PC-3 (cell line): Measurements from ENCODE around the gene CCDC190. TPM values are rescaled to one million over a fixed set of nuclear protein-coding genes. Genes with fewer than 3 reads are reported as not detected.

Source experiments
- ATAC-seq: fragments of 200-7000 bp; cut with Tn5 transposase; 2 replicates; pipeline ENCODE4 v1.9.1; 2020; ENCODE audit warnings: mild to moderate bottlenecking, moderate library complexity
- BruUV-seq: library from RNA; stranded (reverse); fragments of 400-500 nt; replicated peaks from 2 replicates; lab custom pipeline; 2021; lab: Mats Ljungman, UMichigan
- CTCF ChIA-PET: fragments of 300-600 bp; sonication (Branson Sonifier 250); formaldehyde crosslinking; loops from one replicate; lab custom pipeline; 2022; ENCODE audit warnings: antibody characterized with exemption; lab: Charles Lee
- POLR2A ChIA-PET: fragments of 300-600 bp; sonication (Branson Sonifier 250); formaldehyde crosslinking; loops from one replicate; lab custom pipeline; 2022; ENCODE audit warnings: antibody characterized with exemption; ENCODE audit not compliant: unreplicated experiment; lab: Charles Lee
- DNase-seq: peaks from one replicate; pipeline ENCODE4 v3.0.0-alpha.2; 2015
- H2AFZ ChIP-seq: fragments of 300-600 bp; sonication (generic); 2 replicates; pipeline ENCODE4 v1.6.0; 2016; ENCODE audit warnings: antibody characterized with exemption, low read length
- H3F3A ChIP-seq: fragments of 300-600 bp; sonication (generic); one replicate; pipeline ENCODE4 v1.6.0; 2017; ENCODE audit warnings: antibody characterized with exemption, low read length, control low read depth, mild to moderate bottlenecking; ENCODE audit not compliant: unreplicated experiment
- H3K27ac ChIP-seq: fragments of 300-600 bp; sonication (generic); 2 replicates; pipeline ENCODE4 v1.5.1; 2016; ENCODE audit warnings: mild to moderate bottlenecking, low read length
- H3K27me3 ChIP-seq: fragments of 300-600 bp; sonication (generic); 2 replicates; pipeline ENCODE4 v1.6.1; 2016; ENCODE audit warnings: low read length, mixed read lengths
- H3K36me3 ChIP-seq: fragments of 300-600 bp; sonication (generic); 2 replicates; pipeline ENCODE4 v1.6.1; 2016; ENCODE audit warnings: low read depth, mixed run types, low read length, mixed read lengths
- H3K4me1 ChIP-seq: fragments of 300-600 bp; sonication (generic); 2 replicates; pipeline ENCODE4 v1.5.1; 2016; ENCODE audit warnings: low read length; ENCODE audit not compliant: insufficient read depth
- H3K4me2 ChIP-seq: fragments of 300-600 bp; sonication (generic); 2 replicates; pipeline ENCODE4 v1.6.0; 2016; ENCODE audit warnings: low read length
- H3K4me3 ChIP-seq: fragments of 300-600 bp; sonication (generic); 2 replicates; pipeline ENCODE4 v1.5.1; 2016; ENCODE audit warnings: mild to moderate bottlenecking, low read length, mixed read lengths
- H3K79me2 ChIP-seq: fragments of 300-600 bp; sonication (generic); 2 replicates; pipeline ENCODE4 v1.6.1; 2017; ENCODE audit warnings: low read length, mixed read lengths
- H3K9ac ChIP-seq: fragments of 300-600 bp; sonication (generic); 2 replicates; pipeline ENCODE4 v1.6.0; 2016; ENCODE audit warnings: mild to moderate bottlenecking, low read length
- H3K9me2 ChIP-seq: fragments of 300-600 bp; sonication (generic); replicated peaks from 2 replicates; pipeline ENCODE4 v1.6.1; 2016; ENCODE audit warnings: mixed run types, low read length, mixed read lengths
- H3K9me3 ChIP-seq: fragments of 300-600 bp; sonication (generic); 2 replicates; pipeline ENCODE4 v1.6.1; 2016; ENCODE audit warnings: low read length, mixed read lengths
- H4K20me1 ChIP-seq: fragments of 300-600 bp; sonication (generic); 2 replicates; pipeline ENCODE4 v1.6.1; 2016; ENCODE audit warnings: low read length, mixed read lengths
- EZH2 ChIP-seq: fragments of 300-600 bp; sonication (generic); IDR thresholded peaks from one replicate; pipeline ENCODE4 v1.6.1; 2017; ENCODE audit warnings: antibody characterized with exemption, mild to moderate bottlenecking, low read length; ENCODE audit not compliant: unreplicated experiment
- EZH2phosphoT487 ChIP-seq: fragments of 300-600 bp; sonication (generic); IDR thresholded peaks from 2 replicates; pipeline ENCODE4 v1.6.1; 2018; ENCODE audit warnings: mild to moderate bottlenecking, antibody characterized with exemption, low read length, borderline replicate concordance
- intact Hi-C: fragments of 100-400 bp; cut with micrococcal nuclease; formaldehyde crosslinking; loops from 2 replicates; pipeline ENCODE4 v1.9.0; 2023
- total RNA-seq: library from RNA; depleted of rRNA; stranded (reverse); fragments of >200 nt; gene quantifications from 2 replicates; pipeline ENCODE4 v1.2.3, GENCODE V29; 2014
- TF ChIP-seq, protein P1 (sequence below): fragments of 300-600 bp; sonication (generic); conservative IDR thresholded peaks from 2 replicates; pipeline ENCODE4 v1.5.1; 2017; ENCODE audit warnings: antibody characterized with exemption, low read depth, mild to moderate bottlenecking, low read length

CCDC190 gene
- total RNA-seq, 1 experiment from 2014 or later = 0.62 TPM

DNA sequence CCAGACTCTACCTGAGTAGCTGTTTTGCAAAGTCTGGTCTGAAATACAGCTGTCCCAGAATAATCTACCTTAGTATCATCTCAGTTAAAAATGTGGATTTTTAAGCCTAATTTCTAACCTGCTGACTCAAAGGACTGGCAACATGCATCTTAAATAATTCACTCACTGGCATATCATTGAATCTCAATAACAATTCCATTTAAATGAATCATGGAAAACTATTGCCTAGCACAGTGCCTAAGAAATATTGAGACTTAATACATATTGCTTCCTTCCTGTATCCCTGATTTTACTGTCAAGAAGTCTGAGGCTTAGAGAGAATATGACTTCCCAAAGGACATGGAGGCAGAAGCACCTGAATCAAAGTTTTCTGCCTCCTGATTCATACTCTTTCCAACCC, 3.1 kb downstream of the CCDC190 start:
- peak; percentile 84 for DNase-seq
- Histone ChIP-seq H3K9me3 (no peaks in the 10 kb centered on the region), H3K79me2 (no peaks in the 10 kb centered on the region), H3K36me3 (no peaks in the 10 kb centered on the region), H3K4me1 (peaks cover 49% of the 10 kb centered on the region), H3K9me2 (no peaks in the 10 kb centered on the region), H3K27me3 (no peaks in the 10 kb centered on the region), H3K27ac (peak overlapping the region; percentile 81), H4K20me1 (no peaks in the 10 kb centered on the region), H3K9ac (no peak overlapping the region), H3K4me3 (no peak overlapping the region), H3K4me2 (peak overlapping the region; percentile 63), H3F3A (peaks cover 3% of the 10 kb centered on the region), H2AFZ (no peak overlapping the region)
- TF ChIP-seq, protein P1, sequence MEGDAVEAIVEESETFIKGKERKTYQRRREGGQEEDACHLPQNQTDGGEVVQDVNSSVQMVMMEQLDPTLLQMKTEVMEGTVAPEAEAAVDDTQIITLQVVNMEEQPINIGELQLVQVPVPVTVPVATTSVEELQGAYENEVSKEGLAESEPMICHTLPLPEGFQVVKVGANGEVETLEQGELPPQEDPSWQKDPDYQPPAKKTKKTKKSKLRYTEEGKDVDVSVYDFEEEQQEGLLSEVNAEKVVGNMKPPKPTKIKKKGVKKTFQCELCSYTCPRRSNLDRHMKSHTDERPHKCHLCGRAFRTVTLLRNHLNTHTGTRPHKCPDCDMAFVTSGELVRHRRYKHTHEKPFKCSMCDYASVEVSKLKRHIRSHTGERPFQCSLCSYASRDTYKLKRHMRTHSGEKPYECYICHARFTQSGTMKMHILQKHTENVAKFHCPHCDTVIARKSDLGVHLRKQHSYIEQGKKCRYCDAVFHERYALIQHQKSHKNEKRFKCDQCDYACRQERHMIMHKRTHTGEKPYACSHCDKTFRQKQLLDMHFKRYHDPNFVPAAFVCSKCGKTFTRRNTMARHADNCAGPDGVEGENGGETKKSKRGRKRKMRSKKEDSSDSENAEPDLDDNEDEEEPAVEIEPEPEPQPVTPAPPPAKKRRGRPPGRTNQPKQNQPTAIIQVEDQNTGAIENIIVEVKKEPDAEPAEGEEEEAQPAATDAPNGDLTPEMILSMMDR = no peak
- TF ChIP-seq EZH2phosphoT487 = no peak
- TF ChIP-seq EZH2 = no peak
- peak; percentile 16 for ATAC-seq
- CTCF ChIA-PET = no interaction called here
- no TSS peak for BruUV-seq
- intact Hi-C loops = loop anchor here (5.0 kb wide), 1 partner anchor 129 kb away; no protein-coding TSS in a partner anchor
- POLR2A ChIA-PET = no interaction called here

DNA sequence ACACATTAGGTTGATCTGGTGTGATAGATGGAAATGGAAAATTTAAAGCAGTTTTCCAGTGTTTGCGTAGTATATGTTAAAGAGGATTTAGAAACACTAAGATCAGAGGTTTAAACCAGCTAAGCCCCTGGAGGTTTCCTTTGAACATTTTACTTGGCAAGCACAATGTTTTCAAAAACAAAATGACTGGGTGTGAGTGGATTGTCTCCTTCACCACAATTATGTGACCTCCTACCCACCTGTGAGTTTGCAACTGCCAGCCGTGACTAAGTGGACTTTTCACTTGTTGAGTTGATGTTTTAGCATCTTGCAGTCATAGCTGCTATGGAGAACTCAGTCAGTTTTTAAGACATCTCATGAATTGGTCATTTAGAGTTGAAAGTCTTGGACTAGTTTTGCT, 4.7 kb downstream of the CCDC190 start:
- ChIA-PET POLR2A (interaction anchor here (0.5 kb wide), 1 partner anchor 1702 kb away, joined by 3 read pairs; no protein-coding TSS in a partner anchor), CTCF (interaction anchor here (1.8 kb wide), 1 partner anchor 18 kb away, joined by 8 read pairs; no protein-coding TSS in a partner anchor)
- Histone ChIP-seq H3K4me1 (peaks cover 49% of the 10 kb centered on the region), H3K9ac (peak overlapping the region; percentile 49), H3K9me2 (no peaks in the 10 kb centered on the region), H3K4me3 (peak overlapping the region; percentile 4; the same call in 1 of the 2 replicates), H3K36me3 (no peaks in the 10 kb centered on the region), H4K20me1 (no peaks in the 10 kb centered on the region), H3K27me3 (no peaks in the 10 kb centered on the region), H3K79me2 (no peaks in the 10 kb centered on the region), H2AFZ (no peak overlapping the region), H3F3A (peaks cover 3% of the 10 kb centered on the region), H3K4me2 (peak overlapping the region; percentile 63), H3K27ac (peak overlapping the region; percentile 81), H3K9me3 (no peaks in the 10 kb centered on the region)
- TSS peak; percentile 82 for BruUV-seq
- TF ChIP-seq, protein P1 = no peak
- no peak for TF ChIP-seq EZH2
- no peak for TF ChIP-seq EZH2phosphoT487
- intact Hi-C loops = loop anchor here (1.0 to 5.0 kb wide), 2 partner anchors 50 to 131 kb away; no protein-coding TSS in a partner anchor
- ATAC-seq (peak; percentile 79), DNase-seq (peak; percentile 99)

DNA sequence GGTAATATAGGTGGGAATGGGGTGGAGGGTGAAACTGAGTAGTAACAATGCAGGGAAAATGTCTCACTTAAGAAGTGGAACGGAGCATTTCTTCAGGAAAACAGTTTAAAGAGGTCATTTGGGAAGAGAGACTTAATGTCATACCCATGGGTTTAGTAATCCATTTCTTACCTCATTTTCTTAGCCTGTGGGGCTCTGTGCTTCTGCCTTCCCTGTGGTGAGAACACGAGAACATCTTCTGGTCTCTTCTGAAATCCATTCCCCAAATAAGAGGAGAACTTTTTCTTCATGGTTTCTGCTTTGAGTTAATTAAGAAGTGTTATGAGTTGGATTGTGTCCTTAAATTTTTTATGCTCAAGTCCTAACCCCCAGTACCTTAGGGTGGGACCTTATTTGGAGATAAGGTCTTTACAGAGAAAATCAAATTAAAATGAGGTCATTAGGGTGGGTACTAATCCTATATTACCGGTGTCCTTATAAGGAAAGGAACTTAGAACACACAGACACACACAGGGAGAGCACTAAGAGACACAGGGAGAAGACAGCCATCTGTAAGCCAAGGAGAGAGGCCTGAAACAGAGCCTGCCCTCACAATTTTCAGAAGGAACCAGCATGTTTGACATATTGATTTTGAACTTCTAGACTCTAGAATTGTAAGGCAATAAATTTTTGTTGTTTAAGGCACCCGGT, 5.4 kb downstream of the CCDC190 start:
- Histone ChIP-seq H4K20me1 (no peaks in the 10 kb centered on the region), H3F3A (peaks cover 3% of the 10 kb centered on the region), H2AFZ (no peak overlapping the region), H3K9me3 (no peaks in the 10 kb centered on the region), H3K9ac (peak overlapping the region; percentile 49), H3K27me3 (no peaks in the 10 kb centered on the region), H3K4me2 (peak overlapping the region; percentile 63), H3K9me2 (no peaks in the 10 kb centered on the region), H3K27ac (peak overlapping the region; percentile 81), H3K4me1 (peaks cover 49% of the 10 kb centered on the region), H3K36me3 (no peaks in the 10 kb centered on the region), H3K79me2 (no peaks in the 10 kb centered on the region), H3K4me3 (peak overlapping the region; percentile 4; the same call in 1 of the 2 replicates)
- DNase-seq (peak; percentile 33), ATAC-seq (peak; percentile 42)
- intact Hi-C loops = loop anchor here (1.0 to 5.0 kb wide), 3 partner anchors 51 to 459 kb away; no protein-coding TSS in a partner anchor
- ChIA-PET POLR2A (no interaction called here), CTCF (interaction anchor here (1.8 kb wide), 1 partner anchor 18 kb away, joined by 8 read pairs; no protein-coding TSS in a partner anchor)
- no TSS peak for BruUV-seq
- TF ChIP-seq, protein P1 = no peak
- TF ChIP-seq EZH2 (no peak), EZH2phosphoT487 (no peak)
